GM23248 (cell line): ENCODE results near the gene ETS1.

Source experiments
- EZH2 ChIP-seq: fragments of 200-600 bp; sonication (generic); IDR thresholded peaks from 2 replicates; pipeline ENCODE4 v1.6.1; 2018; ENCODE audit warnings: antibody characterized with exemption, mild to moderate bottlenecking; ENCODE audit not compliant: insufficient read depth, poor library complexity, severe bottlenecking
- EZH2phosphoT487 ChIP-seq: fragments of 200-600 bp; sonication (generic); IDR thresholded peaks from 2 replicates; pipeline ENCODE4 v1.6.1; 2018; ENCODE audit warnings: antibody characterized with exemption, moderate library complexity, mild to moderate bottlenecking, low read depth; ENCODE audit not compliant: insufficient read depth

DNA sequence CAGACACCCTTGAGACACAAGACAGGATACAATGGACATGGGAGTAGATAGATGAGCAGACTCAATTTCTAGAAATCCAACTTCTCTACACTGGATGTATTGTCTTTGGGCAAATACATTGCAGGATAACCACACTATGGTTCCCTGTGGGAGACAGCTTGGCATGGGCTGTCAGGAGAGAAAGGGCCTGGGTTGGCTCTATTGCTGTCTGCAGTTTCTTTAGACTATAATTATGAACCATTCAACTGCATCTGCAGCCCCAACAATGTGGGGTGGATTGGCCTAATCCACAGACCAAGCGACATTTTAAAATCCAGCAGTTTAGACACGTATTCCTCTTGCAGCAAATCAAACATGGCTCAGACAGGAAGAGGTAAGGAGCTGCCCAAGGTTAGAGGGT, 60.3 kb downstream of the ETS1 start:
- TF ChIP-seq EZH2 = no peak
- TF ChIP-seq EZH2phosphoT487 = no peak
